Measurements from ENCODE around the gene KLC3. TPM values are rescaled to one million over a fixed set of nuclear protein-coding genes. Genes with fewer than 3 reads are reported as not detected.

The KLC3 gene
- 4.0 TPM for total RNA-seq

DNA sequence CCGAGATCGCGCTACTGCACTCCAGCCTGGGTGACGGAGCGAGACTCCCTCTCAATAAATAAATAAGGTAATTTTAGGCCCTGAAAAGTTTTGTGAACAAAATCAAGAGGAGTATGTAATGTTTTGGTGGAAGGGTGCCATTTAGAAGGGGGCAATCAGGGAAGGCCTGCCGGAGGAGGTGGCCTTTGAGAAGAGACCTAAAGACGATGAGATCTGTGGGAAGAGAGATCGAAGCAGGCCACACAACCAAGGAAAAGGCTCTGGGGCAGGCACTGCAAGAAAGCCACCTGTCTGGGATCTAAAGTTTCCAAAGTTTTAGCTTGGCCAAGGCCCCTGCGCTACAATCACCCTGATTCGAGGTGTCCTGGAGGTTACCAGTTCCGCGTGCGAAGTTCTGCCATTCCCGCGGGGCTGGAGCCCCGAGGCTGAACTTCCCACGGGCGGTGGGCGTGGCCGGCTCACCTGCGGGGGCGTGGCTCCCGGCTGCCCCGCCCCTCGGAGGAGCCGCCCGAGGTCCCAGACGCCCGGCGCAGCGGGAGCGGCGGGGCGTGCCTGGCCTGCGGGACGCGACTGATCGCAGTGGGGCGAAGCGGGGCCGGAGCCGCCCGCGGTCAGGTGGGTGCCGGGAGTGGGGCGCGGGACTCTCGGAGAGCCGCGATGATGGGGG lies at the start of gene KLC3:
KLC3 (plus strand) TSS at position 519 of the 667 bp plus-strand sequence. CDS start 4,792 bp downstream, outside the sequence.

DNA sequence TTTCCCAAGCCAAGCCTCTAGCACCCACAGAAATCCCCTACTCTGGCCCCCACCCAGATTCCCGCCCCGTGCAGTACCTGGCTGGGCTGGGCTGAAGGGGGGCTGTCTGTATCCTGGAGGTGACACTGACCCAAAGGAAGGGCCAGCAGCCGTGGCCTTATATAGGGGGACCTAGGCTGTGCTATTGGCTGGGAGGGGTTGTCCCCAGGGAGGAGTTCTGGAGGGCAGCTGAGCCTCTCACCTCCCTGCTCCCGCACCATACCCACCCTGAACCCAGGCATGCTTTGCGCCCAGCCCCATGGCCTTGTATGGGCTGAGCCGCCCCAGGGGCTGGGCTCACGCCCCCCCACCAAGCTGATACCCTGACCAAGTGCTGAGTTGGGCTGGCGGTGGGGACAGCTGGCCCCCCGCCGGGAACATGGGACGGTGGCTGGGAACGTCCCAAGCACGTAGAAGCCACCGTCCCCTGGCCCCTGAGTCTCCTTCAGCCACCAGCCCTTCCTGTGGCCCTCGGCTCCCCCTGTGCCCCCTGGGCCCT lies 17.7 kb upstream of the KLC3 start, which contains the start of gene CKM:
CKM (minus strand) TSS at position 132 of the 538 bp plus-strand sequence. CDS start 3,162 bp downstream, outside the sequence.

DNA sequence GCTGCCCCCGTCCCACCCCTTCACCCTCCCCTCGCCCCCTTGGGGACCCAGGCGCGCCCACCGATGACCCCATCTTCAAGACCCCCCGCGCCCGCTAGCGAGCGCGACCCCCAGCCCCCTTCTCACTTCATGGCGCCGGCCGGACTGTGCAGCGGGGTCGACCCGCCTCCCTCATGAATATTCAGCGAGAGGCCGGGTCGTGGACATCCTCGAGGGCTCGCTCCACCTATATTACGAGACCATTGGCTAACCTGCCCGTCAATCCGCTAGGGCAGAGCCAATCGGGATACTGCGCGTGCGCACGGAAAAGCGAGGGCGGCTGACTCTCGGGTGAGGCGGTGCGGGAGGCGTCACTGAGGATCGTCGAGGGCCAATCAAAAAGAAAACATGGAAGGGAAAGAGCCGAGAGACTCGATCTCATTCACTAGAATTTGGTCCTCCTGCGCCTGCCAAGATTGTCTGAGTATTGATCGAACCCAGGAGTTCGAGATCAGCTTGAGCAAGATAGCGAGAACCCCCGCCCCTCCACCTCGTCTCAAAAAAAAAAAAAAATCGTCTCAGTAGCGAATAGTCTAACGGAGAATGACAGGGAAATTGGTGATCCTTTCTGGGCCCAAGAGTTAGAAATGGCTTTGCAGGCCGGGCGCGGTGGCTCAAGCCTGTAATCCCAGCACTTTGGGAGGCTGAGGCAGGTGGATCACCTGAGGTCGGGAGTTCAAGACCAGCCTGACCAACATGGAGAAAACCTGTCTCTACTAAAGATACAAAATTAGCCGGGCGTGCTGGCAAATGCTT lies 30.1 kb downstream of the KLC3 start, which contains the start of gene ERCC2:
ERCC2 (minus strand) TSS at position 164 of the 795 bp plus-strand sequence; CDS start at position 131, 33 bp downstream.

Other genes starting within 250 kb of the KLC3 start
- gene PPP1R37, start 247.6 kb upstream of the KLC3 start, total RNA-seq = 34.4 TPM
- gene NKPD1, start 179.8 kb upstream of the KLC3 start, total RNA-seq = 0.12 TPM
- 23.9 TPM for gene TRAPPC6A, start 162.5 kb upstream of the KLC3 start, total RNA-seq
- gene BLOC1S3, start 162.0 kb upstream of the KLC3 start, total RNA-seq = 6.9 TPM
- gene EXOC3L2, start 95.3 kb upstream of the KLC3 start, total RNA-seq = 27.9 TPM
- gene MARK4, start 89.5 kb upstream of the KLC3 start, total RNA-seq = 29.3 TPM
- gene CKM, start 17.9 kb upstream of the KLC3 start, total RNA-seq = 1,004 TPM
- 20.7 TPM for gene ERCC2, start 29.8 kb downstream of the KLC3 start, total RNA-seq
- 8.8 TPM for gene PPP1R13L, start 64.3 kb downstream of the KLC3 start, total RNA-seq
- 7.2 TPM for gene POLR1G, start 65.9 kb downstream of the KLC3 start, total RNA-seq
- 72.8 TPM for gene ERCC1, start 83.2 kb downstream of the KLC3 start, total RNA-seq
- gene FOSB, start 127.2 kb downstream of the KLC3 start, total RNA-seq = 3.7 TPM
- gene RTN2, start 156.3 kb downstream of the KLC3 start, total RNA-seq = 27.0 TPM
- 0.76 TPM for gene PPM1N, start 157.7 kb downstream of the KLC3 start, total RNA-seq
- gene VASP, start 166.7 kb downstream of the KLC3 start, total RNA-seq = 121 TPM
- gene OPA3, start 244.1 kb downstream of the KLC3 start, total RNA-seq = 8.1 TPM